Activated CD4-positive, alpha-beta memory T cell treated with anti-CD3 and anti-CD28 coated beads for 36 hours (primary cell): ENCODE data around the gene CCDC34. TPM values are rescaled to one million over a fixed set of nuclear protein-coding genes. Genes with fewer than 3 reads are reported as not detected.
"Not testable (repeated sequence)": the region's sequence is repeated elsewhere in the genome, so short reads cannot be mapped to it uniquely, and the experiment has no call there.

Experiments
- CTCF ChIA-PET: fragments of 350-600 bp; sonication (Branson Sonifier 250); formaldehyde crosslinking; loops from one replicate; lab custom pipeline; 2021; ENCODE audit warnings: antibody characterized with exemption, inconsistent platforms; lab: Charles Lee
- POLR2A ChIA-PET: fragments of 350-600 bp; sonication (Branson Sonifier 250); formaldehyde crosslinking; loops from one replicate; lab custom pipeline; 2021; ENCODE audit warnings: antibody characterized with exemption; lab: Charles Lee
- DNase-seq: peaks from one replicate; pipeline ENCODE4 v3.0.0-alpha.2; 2020
- H3K27ac Mint-ChIP-seq: one replicate; pipeline ENCODE4 v1.8.0; 2021; ENCODE audit warnings: mixed read lengths
- H3K27me3 Mint-ChIP-seq: one replicate; pipeline ENCODE4 v1.8.0; 2021; ENCODE audit warnings: mixed read lengths
- H3K36me3 Mint-ChIP-seq: one replicate; pipeline ENCODE4 v1.8.0; 2021; ENCODE audit warnings: mixed read lengths
- H3K4me1 Mint-ChIP-seq: one replicate; pipeline ENCODE4 v1.8.0; 2021; ENCODE audit warnings: low read depth, mixed read lengths
- H3K4me3 Mint-ChIP-seq: one replicate; pipeline ENCODE4 v1.8.0; 2021; ENCODE audit warnings: mild to moderate bottlenecking, mixed read lengths
- H3K9me3 Mint-ChIP-seq: one replicate; pipeline ENCODE4 v1.8.0; 2021; ENCODE audit warnings: mixed read lengths
- intact Hi-C: fragments of 100-400 bp; cut with micrococcal nuclease; formaldehyde crosslinking; loops from one replicate; pipeline ENCODE4 v1.15.1; 2023
- total RNA-seq, 2 experiments: library from RNA; stranded (reverse); gene quantifications; one replicate each; pipeline ENCODE4 v1.2.3, GENCODE V29; 2021

The CCDC34 gene
- total RNA-seq, 2 experiments from 2014 or later = 22.8 to 23.7 TPM

GRCh38 chr11:27329867-27330632 is 33.0 kb downstream of the CCDC34 start:
- Mint-ChIP-seq H3K36me3 (peaks cover 5% of the 10 kb centered on the region), H3K27ac (no peak overlapping the region), H3K4me3 (no peak overlapping the region), H3K27me3 (no peaks in the 10 kb centered on the region), H3K9me3 (peaks cover 7% of the 10 kb centered on the region), H3K4me1 (peaks cover 3% of the 10 kb centered on the region)
- no peak for DNase-seq
- ChIA-PET CTCF (interaction anchor here (1.1 kb wide), 1 partner anchor 29 kb away, joined by 3 read pairs; no protein-coding TSS in a partner anchor), POLR2A (no interaction called here)
- intact Hi-C loops = no loop called here

DNA sequence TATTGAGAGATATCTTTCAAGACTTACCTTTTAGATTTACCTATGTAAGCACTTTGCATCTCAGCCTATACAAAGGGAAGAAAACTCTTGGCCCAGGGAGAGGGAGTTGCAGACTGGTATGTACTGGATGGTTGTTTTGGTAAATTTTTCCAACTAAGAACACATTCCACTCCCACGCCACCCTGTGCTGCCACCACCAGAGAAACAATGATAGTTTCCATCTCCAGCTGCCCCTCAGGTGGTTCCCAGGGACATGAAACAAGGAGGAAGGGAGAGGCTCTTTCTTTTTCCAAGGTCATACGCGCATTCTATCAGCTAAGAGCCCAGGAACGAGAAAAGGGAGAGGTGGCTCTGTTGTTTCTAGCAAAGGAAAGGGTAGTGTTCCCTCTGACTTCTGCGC is 34.4 kb downstream of the CCDC34 start:
- Mint-ChIP-seq H3K27ac (no peak overlapping the region), H3K4me3 (no peak overlapping the region), H3K9me3 (peaks cover 7% of the 10 kb centered on the region), H3K36me3 (peaks cover 5% of the 10 kb centered on the region), H3K4me1 (peaks cover 3% of the 10 kb centered on the region), H3K27me3 (peaks cover under 1% of the 10 kb centered on the region)
- intact Hi-C loops = no loop called here
- POLR2A ChIA-PET = no interaction called here
- DNase-seq = no peak
- CTCF ChIA-PET = no interaction called here

- intact Hi-C loops, H3K4me1 Mint-ChIP-seq, H3K27ac Mint-ChIP-seq: not testable (repeated sequence)
Measured at GRCh38 chr11:27327064-27327463, 36.0 kb downstream of the CCDC34 start.

GRCh38 chr11:27322196-27322595 is 40.8 kb downstream of the CCDC34 start:
- H3K27me3 Mint-ChIP-seq, intact Hi-C loops, H3K4me3 Mint-ChIP-seq, DNase-seq, POLR2A ChIA-PET, H3K27ac Mint-ChIP-seq, H3K9me3 Mint-ChIP-seq, H3K36me3 Mint-ChIP-seq: not testable (repeated sequence)
- H3K4me1 Mint-ChIP-seq = peaks cover 15% of the 10 kb centered on the region
- CTCF ChIA-PET = interaction anchor here (0.6 kb wide), 1 partner anchor 118 kb away, joined by 3 read pairs; no protein-coding TSS in a partner anchor

More at GRCh38 chr11:27327064-27327463, 36.0 kb downstream of the CCDC34 start:
- H3K27me3 Mint-ChIP-seq, POLR2A ChIA-PET, H3K36me3 Mint-ChIP-seq, H3K4me3 Mint-ChIP-seq, DNase-seq, H3K9me3 Mint-ChIP-seq, CTCF ChIA-PET: not testable (repeated sequence)

- H3K4me1 Mint-ChIP-seq = peaks cover 15% of the 10 kb centered on the region
- H3K4me3 Mint-ChIP-seq, CTCF ChIA-PET: not testable (repeated sequence)
Measured at GRCh38 chr11:27321340-27321739, 41.7 kb downstream of the CCDC34 start.

DNA sequence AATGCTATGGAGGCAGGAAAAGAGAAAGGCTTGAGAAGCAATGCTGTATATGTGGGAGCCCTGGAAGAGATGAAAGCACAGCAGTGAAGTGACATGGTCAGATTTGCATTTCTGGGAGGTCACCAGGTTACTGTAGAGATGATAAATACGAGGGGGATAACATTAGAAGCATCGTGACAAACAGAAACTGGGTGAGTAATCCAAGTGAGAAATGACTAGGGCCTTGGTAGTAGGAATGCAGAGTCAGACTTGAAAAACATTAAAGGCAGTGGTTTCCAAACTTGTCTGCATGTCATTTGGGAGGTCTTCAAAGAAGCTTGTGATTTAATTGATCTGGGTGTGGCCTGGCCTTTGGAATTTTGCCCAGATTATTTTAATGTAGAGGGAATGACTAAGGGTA is 43.9 kb downstream of the CCDC34 start:
- ChIA-PET POLR2A (no interaction called here), CTCF (no interaction called here)
- Mint-ChIP-seq H3K9me3 (no peaks in the 10 kb centered on the region), H3K36me3 (no peaks in the 10 kb centered on the region), H3K27ac (no peak overlapping the region), H3K4me3 (no peak overlapping the region), H3K27me3 (peaks cover 10% of the 10 kb centered on the region), H3K4me1 (peaks cover 15% of the 10 kb centered on the region)
- DNase-seq = peak; percentile 22
- intact Hi-C loops = loop anchor here (1.0 kb wide), 2 partner anchors 18 to 44 kb away; partner anchors contain the start of gene CCDC34

More at GRCh38 chr11:27321340-27321739, 41.7 kb downstream of the CCDC34 start:
- intact Hi-C loops, H3K27me3 Mint-ChIP-seq, H3K36me3 Mint-ChIP-seq, H3K9me3 Mint-ChIP-seq, H3K27ac Mint-ChIP-seq, POLR2A ChIA-PET, DNase-seq: not testable (repeated sequence)

DNA sequence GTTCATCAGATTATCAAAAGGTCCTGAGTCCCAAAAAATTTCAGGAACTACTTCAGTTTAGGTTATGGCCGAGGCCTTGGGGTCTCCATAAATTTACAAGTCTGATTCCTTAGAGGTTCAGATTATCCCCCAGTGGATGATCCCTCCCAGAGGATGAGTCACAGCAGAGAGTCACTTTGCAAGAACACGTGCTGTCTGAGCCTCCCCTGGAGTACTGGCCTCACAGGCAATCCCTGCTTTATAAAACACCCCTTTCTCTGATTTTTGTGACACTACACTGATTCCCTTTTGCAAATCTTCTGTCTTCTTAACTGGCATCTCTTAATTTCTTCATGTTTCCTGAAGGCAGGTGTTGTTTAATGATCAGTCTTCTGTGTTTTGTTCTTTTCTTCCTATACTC is 45.3 kb downstream of the CCDC34 start:
- Mint-ChIP-seq H3K9me3 (no peaks in the 10 kb centered on the region), H3K36me3 (no peaks in the 10 kb centered on the region)
- POLR2A ChIA-PET = no interaction called here

DNA sequence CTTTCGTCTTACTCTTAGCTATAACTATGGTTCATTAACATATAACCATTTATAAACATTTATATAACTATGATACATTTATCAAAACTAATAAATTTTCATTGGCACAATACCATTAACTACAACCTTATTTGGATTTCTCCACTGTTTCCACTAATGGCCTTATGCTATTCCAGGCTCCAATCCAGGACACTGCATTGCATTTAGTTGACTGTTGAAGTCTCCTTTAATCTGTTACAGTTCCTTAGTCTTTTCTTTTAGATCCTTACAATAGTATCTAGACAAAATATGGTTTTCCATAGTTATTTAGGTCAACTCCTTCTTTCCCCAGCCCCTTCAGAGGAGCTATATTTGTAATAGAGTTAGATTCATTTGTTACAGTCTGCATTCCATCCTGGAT is 47.2 kb downstream of the CCDC34 start:
- no peak for DNase-seq
- Mint-ChIP-seq H3K36me3 (no peaks in the 10 kb centered on the region), H3K9me3 (no peaks in the 10 kb centered on the region), H3K27me3 (peaks cover 8% of the 10 kb centered on the region), H3K27ac (no peak overlapping the region), H3K4me3 (no peak overlapping the region), H3K4me1 (peaks cover 15% of the 10 kb centered on the region)
- ChIA-PET POLR2A (no interaction called here), CTCF (no interaction called here)
- intact Hi-C loops = no loop called here

More for the DNA sequence above, 45.3 kb downstream of the CCDC34 start:
- no peak for DNase-seq
- Mint-ChIP-seq H3K27ac (no peak overlapping the region), H3K4me3 (no peak overlapping the region), H3K4me1 (peaks cover 15% of the 10 kb centered on the region), H3K27me3 (peaks cover 6% of the 10 kb centered on the region)
- CTCF ChIA-PET = no interaction called here
- intact Hi-C loops = no loop called here

- Mint-ChIP-seq H3K4me1 (no peaks in the 10 kb centered on the region), H3K4me3 (no peak overlapping the region), H3K36me3 (no peaks in the 10 kb centered on the region), H3K27me3 (peaks cover 6% of the 10 kb centered on the region), H3K27ac (no peak overlapping the region), H3K9me3 (no peaks in the 10 kb centered on the region)
- ChIA-PET POLR2A (no interaction called here), CTCF (interaction anchor here (0.7 kb wide), 1 partner anchor 10 kb away, joined by 4 read pairs; no protein-coding TSS in a partner anchor)
- no peak for DNase-seq
- intact Hi-C loops = no loop called here
Measured at GRCh38 chr11:27313157-27313821, 49.7 kb downstream of the CCDC34 start.

GRCh38 chr11:27312110-27312509 is 50.9 kb downstream of the CCDC34 start:
- no peak for DNase-seq
- H3K36me3 Mint-ChIP-seq = no peaks in the 10 kb centered on the region
- no peaks in the 10 kb centered on the region for H3K4me1 Mint-ChIP-seq
- no peak overlapping the region for H3K27ac Mint-ChIP-seq
- CTCF ChIA-PET = no interaction called here
- no peaks in the 10 kb centered on the region for H3K9me3 Mint-ChIP-seq
- POLR2A ChIA-PET = no interaction called here
- intact Hi-C loops = no loop called here
- peaks cover 6% of the 10 kb centered on the region for H3K27me3 Mint-ChIP-seq
- H3K4me3 Mint-ChIP-seq = no peak overlapping the region

- Mint-ChIP-seq H3K4me3 (no peak overlapping the region), H3K27ac (no peak overlapping the region), H3K4me1 (no peaks in the 10 kb centered on the region), H3K27me3 (peaks cover 10% of the 10 kb centered on the region), H3K9me3 (no peaks in the 10 kb centered on the region), H3K36me3 (no peaks in the 10 kb centered on the region)
- POLR2A ChIA-PET = no interaction called here
- no peak for DNase-seq
- CTCF ChIA-PET = no interaction called here
- intact Hi-C loops = no loop called here
Measured at GRCh38 chr11:27310707-27311106, 52.3 kb downstream of the CCDC34 start.

DNA sequence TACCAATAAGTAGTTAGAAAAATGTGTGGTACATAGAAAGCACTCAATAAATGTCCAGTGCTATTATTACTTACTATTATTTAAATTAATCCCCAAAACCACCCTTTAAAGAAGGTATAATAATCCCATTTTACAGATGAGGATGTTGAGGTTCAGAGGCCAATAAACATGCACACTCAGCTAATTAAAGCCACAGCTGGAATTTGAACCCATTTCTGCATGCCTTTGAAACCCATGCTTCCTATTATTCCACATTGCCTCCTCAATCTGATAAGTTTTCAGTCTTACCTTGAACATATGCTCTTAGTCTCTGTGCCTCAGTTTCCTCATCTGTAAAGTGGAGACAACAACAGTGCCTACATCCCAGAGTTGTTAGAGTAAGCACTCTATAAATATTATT is 52.8 kb downstream of the CCDC34 start:
- Mint-ChIP-seq H3K27ac (no peak overlapping the region), H3K9me3 (no peaks in the 10 kb centered on the region), H3K4me3 (no peak overlapping the region), H3K4me1 (no peaks in the 10 kb centered on the region), H3K27me3 (peaks cover 10% of the 10 kb centered on the region), H3K36me3 (no peaks in the 10 kb centered on the region)
- POLR2A ChIA-PET = no interaction called here
- CTCF ChIA-PET = no interaction called here
- intact Hi-C loops = no loop called here
- DNase-seq = no peak
